ENCODE results near the gene C6orf62.
A peak's percentile ranks its signal among the peaks of the same experiment; 100 is the strongest.
"Not testable (repeated sequence)": the region's sequence is repeated elsewhere in the genome, so short reads cannot be mapped to it uniquely, and the experiment has no call there.

Gene C6orf62

DNA sequence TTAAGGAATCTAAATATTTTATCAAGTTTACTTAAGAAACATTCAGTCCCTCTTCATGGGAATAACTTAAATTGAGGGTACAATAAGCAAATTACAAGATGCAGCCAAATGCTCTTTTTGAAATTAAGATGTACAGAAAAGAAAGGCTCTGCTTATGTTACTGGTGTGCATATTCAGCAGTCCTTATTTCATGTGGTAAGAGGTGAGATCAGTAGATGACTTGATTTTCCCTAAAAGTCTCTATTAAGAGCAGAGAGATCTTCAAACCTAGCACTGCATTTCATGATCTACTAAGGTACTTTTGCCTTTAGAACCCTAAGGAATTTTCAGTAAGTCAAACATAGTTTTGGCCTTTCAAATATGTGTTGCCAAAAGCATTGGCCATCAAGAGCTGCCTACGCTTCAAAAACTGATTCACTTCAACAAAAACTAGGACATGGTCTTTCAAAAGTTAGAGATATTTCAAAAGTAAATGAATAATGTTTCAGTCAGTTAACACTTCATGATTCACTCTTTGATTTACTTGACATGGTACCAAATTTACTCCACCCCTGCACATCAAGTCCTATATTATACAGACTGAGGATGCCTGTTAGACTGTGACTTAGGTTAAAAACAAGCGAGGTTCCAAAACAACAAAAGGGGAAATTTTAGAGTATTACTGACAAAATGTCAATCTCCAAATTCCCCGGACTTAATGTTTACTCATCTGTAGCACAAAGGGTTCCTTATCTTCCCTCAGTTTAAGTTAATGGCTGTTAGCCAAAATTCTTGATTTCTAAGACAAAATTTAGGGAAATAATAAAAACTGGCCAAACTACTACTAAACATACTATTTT, 19.2 kb downstream of the C6orf62 start:
- DNase-seq (ENCODE audit: low read depth in 2 of 2) = no peak

DNA sequence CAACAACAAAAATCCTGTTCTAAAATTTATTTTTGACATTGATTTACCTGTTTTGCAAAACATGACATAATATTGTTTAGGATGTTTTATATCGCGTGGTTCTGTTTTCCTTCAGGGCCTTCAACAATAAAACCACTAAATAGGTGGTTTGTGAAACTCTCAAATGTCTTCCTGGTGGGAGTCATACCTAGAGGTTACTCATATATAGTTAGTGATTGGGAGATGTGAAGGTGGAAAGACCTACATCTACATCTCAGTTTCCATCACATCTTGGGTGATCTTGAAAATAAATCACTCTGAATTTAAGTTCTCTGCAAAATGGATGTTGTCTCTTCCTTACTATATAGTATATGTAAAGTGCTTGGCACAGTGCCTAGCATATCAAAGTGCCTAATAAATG, 22.9 kb downstream of the C6orf62 start:
- DNase-seq (ENCODE audit: low read depth in 2 of 2) = no peak

DNA sequence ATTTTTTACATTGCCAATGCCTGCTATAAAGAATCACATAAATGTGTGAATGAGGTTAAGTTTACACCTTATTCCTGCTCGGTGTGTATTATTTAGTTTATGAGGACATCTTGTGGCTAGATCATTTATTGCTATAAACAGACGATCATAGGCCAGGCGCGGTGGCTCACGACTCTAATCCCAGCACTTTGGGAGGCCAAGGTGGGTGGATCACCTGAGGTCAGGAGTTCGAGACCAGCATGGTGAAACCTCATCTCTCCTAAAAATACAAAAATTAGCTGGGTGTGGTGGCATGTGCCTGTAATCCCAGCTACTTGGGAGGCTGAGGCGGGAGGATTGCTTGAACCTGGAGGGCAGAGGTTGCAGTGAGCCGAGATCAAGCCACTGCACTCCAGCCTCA, 23.3 kb downstream of the C6orf62 start:
- DNase-seq (ENCODE audit: low read depth in 2 of 2) = peak in 1 of 2 experiments; percentile 21

DNA sequence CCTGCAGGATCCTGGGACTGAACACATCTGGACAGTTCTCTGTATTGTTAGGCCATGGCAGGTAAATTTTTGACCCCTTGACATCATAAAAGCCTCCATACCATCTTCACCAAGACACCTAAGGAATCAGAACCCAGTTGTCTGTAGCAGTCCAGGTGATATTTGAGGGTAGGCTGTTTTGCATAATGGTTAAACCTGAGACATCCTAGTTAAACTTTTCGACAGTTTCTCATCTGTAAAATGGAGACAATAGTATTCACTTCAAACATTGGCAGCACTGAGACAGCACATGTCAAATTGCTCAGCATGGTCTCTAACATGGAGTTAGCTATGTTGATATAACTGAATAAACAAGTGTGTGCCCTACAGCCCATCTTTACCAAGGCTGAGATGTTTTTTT, 24.8 kb downstream of the C6orf62 start:
- no peak for DNase-seq (ENCODE audit: low read depth in 2 of 2)

DNA sequence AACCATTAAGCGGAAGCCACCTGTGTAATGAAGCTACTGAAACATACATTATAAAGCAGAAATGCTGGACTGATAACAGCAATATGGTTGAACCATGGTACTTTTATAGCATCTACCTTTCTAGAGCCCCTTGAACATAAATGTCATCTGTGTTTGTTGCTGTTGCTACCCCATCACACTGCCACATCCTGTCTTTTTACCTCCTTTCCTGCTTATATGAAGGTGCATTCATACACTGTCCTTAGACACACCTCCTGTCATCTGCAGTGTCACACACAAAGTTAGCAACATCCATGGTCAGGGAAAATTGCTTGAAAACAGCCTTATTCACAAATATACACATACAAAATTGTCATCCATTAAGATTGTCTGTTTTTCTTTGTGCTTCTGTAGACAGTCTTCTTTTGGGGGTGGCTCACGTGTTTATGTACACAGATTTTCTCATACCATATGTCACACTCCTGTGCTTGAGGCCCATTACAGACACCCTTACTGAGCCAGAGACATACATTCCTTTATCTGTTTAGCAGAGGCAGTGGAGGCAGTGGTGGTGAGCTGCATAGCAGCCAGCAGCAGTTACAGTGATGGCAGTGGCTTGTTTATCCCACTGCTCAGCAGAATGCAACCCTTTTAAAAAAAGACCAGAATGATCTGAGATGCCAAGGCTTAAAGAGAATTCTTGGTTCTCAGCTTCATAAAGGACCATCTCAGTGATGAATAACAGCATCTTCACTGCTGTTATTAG, 25.9 kb downstream of the C6orf62 start:
- no peak for DNase-seq (ENCODE audit: low read depth in 2 of 2)

DNA sequence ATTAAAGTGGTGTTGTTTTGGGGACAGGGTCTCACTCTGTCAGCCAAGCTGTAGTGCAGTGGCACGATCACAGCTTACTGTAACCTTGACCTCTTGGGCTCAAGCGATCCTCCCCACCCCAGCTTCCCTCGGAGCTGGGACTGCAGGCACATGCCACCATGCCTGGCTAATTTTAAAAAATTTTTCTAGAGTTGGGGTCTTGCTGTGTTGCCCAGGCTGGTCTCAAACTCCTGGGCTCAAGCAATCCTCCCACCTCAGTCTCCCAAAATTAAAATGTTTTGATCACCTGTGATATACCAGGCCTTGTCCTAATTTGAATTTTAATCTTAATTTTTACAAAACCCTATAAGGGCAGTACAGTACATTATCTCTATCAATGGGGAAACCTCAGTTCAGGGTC, 26.5 kb downstream of the C6orf62 start:
- DNase-seq (ENCODE audit: low read depth in 2 of 2) = no peak

DNA sequence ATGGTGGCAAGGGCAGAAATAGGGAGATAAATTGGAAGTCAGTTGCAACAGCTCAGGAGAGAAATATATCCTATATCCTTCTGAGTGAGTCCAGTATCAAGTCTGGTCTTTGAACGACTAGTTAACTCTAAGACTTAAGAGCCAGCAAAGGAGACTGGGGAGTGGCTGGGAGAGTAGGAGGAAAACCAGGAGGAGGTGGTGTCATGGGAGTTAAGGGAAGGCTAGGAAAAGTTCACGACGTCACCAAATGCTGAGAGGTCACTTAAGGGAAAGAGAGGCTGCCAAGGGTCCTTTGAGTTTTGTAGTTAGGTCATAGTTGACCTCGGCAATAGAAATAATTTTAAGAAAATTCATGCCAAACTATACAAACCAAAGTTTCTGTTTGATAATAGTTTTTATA, 27.0 kb downstream of the C6orf62 start:
- no peak for DNase-seq (ENCODE audit: low read depth in 2 of 2)

DNA sequence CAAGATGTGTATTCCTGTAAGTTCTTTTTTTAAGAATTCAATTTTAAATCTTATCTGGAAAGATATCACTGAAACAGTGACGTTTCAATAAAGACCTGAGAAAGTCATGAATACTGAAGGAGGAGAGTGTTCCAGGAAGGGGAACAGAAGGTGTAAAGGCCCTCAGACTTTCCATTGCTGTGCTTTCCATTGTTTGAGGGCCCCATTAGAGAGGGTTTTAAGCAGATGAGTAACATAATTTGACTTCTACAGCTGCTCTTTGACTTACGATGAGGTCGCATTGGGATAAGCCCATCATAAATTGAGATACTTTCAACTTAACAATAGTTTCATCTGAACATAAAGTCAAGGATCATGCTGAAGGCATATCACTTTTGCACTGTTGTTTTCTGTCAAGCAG, 27.4 kb downstream of the C6orf62 start:
- DNase-seq (ENCODE audit: low read depth in 2 of 2) = no peak

DNA sequence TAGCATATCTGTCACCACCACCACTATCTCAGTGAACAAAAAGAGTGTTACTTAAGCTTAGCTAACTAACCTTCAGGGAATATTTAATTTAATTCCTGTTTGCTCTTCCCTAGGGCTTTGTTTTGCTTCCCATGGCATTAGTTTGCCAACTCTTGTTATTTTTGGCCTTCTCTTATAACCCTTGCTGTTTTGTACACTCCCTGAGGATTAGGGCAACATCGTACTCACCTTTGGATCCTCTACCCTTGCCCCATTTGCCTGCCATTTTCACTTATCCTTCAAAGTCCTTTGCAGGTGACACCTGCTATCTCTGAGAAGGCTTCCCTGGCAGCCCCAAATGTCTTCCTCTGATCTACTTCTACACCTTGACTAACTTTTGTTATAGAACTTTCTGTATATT, 28.4 kb downstream of the C6orf62 start:
- no peak for DNase-seq (ENCODE audit: low read depth in 2 of 2)

DNA sequence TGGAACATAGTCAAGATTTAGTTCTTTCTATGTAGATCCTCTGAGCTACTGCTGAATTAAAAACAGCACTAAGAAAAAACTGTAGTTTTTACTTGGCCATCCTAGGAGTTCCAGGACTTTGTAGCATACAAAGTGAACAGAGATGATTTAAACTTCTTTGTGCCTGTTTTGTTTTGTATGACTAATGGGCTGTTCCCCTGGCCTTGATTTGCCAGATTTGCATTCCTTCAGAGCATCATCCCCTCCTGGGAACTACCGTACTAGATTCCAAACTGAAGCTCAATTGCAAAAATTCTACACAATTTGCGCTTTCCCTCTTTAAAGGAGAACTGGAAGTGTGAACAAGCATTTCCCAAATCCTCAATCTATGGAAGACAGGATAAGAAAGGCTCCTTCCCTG, 29.0 kb downstream of the C6orf62 start:
- no peak for DNase-seq (ENCODE audit: low read depth in 2 of 2)

DNA sequence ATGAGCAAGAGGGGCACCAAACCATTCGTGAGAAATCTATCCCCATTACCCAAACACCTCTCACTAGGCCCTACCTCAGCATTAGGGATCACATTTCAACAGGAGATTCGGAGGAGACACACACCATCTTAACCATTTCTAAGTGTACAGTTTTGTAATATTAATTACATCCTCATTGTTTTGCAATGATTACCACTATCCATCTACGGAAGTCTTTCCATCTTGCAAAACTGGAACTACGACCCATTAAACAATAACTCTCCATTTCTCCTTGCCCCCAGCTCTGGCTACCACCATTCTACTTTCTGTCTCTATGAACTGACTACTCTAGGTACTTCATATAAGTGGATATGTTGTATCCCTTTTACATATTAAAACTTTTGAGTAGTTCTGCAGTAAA, 32.0 kb downstream of the C6orf62 start:
- no peak for DNase-seq (ENCODE audit: low read depth in 2 of 2)

DNA sequence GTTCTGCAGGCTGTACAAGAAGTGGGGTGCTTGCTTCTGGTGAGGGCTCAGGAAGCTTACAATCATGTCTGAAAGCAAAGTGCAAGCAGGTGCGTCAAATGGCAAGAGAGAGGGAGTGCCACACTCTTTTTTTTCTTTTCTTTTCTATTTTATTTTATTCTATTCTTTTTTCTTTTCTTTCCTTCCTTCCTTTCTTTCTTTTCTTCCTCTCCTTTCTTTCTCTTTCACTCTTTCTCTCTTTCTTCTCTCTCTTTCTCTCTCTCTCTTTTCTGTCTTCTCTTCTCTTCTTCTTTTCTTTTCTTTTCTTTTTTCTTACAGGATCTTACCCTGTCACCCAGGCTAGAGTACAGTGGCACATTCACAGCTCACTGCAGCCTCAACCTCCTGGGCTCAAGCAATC, 32.5 kb downstream of the C6orf62 start:
- no peak for DNase-seq (ENCODE audit: low read depth in 2 of 2)

DNA sequence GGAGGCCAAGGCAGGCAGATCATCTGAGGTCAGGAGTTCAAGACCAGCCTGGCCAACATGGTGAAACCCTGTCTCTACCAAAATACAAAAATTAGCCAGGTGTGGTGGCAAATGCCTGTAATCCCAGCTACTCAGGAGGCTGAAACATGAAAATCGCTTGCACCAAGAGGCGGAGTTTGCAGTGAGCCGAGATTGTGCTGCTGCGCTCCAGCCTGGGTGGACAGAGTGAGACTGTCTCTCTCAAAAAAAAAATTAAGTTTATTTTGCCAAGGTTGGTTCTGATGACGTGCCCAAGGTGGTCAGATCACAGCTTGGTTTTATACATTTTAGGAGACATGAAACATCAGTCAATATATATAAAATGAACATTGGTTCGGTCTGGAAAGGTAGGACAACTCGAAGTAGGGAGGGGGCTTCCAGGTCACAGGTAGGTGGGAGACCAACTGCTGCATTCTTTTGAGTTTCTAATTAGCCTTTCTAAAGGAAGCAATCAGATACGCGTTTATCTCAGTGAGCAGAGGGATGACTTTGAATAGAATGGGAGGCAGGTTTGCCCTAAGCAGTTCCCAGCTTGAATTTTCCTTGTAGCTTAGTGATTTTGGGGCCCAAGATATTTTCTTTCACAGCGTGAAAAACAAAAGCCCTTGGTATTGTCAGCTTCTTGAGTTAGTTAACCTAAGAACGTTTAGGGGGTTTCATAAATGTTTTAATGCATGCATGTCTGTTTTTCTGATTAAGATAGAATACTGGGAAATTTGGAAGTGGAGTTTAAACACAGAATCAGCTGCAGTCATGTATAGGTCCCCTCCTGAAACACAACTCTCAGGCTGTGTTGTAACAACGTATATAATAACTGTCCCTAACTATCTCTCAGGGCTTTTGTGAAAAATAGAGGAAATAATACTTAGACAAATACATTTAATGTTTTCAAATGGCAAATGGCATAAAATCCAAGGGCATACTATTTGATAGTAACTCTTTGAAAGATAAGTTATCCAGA, 35.4 kb downstream of the C6orf62 start:
- DNase-seq (ENCODE audit: low read depth in 2 of 2) = no peak

DNA sequence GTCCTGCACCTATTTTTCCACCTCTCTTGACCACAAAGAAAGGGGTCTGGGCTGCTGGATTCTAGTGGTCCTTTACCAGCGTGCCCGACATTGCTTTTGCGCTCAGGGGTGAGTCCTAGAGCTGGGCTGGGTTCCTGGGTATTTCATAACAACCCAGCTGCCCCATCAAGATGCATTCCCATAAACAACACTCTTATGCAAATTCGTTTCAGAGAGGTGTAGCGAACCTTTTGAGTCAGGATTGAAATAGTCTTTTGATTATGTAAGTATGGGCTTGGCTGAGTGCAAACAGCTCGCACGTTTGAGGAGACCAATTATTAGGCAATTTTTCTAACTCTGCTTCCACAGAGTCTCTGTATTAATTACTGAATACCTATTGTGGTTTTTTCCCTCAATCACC, 38.4 kb downstream of the C6orf62 start:
- no peak for DNase-seq (ENCODE audit: low read depth in 2 of 2)

DNA sequence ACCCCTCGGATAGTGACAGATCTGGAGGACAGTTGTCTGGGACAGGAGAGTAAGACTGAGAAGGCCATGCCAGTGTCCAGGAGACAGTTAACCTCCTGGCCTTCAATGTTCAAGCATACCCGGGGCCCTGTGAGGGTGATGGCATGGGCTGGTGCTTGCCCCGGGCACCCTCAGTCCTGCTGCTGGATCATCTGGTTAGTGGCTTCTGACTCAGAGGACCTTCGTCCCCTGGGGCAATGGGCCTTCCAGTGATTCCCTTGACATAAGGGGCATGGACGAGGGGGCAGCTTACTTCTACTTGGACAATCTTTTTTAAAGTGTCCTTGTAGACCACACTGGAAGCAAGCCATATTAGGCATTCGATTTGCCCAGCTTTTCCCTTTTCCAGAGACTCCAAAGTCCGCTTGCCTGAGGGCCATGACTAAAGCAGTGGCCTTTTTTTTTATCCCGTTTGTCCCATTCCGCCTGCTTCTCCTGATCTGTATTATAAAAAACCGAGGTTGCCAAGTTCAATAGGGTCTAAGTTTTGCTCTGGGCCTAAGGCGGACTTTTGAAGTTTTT, 40.1 kb downstream of the C6orf62 start:
- DNase-seq (ENCODE audit: low read depth in 2 of 2) = not testable (repeated sequence)

DNA sequence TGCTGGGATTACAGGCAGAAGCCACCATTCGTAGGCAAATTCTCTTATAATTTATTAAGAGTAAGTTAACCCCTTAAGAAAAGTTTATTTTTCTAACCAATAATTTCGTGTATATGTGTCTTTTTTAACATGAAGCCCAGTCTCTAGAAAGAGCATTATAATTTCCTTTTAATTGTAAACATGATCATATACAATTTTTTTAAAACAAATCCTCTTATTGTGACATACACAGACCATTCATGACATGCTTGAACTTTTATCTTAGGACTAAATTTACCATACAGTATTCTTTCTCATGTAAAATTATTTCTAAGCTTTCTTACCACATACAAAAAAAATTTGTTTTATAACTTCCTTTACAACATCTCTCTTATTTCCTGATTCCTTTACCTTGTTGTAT, 45.3 kb downstream of the C6orf62 start:
- DNase-seq (ENCODE audit: low read depth in 2 of 2) = no peak

DNA sequence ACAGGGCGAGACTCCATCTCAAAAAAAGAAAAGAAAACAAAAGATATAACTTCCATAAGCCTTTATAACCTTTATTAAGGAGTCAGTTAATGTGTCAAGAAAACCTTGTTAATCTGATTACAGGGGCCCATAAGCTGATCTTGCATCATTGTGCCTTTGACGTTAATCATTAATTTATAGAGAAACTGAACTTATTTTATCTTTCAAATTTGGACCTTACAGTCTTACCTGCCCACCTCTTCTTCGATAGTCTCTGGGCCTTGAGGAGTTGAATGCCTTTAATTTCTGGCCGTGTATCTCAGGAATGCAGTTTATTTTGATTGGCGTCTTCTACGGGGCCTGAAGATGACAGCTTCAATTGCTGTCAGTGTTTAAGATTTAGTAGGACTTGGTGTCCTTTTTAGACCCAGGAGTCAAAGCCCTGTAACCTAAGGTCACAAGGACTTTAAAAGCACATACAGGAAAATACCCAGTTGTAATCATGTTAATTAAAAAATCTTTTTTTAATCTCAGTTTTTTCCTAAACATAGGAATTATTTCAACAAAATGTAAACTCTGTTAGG, 46.3 kb downstream of the C6orf62 start:
- no peak for DNase-seq (ENCODE audit: low read depth in 2 of 2)

DNA sequence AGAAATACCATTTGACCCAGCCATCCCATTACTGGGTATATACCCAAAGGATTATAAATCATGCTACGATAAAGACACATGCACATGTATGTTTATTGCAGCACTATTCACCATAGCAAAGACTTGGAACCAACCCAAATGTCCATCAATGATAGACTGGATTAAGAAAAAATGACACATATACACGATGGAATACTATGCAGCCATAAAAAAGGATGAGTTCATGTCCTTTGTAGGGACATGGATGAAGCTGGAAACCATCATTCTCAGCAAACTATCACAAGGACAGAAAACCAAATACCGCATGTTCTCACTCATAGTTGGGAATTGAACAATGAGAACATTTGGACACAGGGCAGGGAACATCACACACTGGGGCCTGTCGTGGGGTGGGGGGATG, 47.9 kb downstream of the C6orf62 start:
- DNase-seq (ENCODE audit: low read depth in 2 of 2) = not testable (repeated sequence)

DNA sequence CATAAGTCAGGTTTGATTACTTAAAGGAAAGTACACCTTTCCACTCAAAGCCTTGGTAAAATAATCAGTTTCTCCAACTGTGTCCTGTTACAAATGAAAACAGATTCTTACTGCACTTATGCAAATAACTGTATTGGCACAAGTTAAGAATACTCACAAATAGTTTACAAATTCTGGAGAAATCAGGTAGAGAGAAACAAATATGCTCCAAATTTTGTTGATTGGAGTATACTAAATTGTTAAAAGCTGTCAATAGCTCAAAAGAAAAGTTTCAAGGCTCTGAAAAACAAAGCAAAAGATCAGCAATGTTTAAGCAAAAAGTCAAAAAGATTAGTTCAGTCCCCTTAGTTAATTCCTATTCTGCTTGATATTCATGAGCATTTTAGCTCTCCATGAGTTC, 48.5 kb downstream of the C6orf62 start:
- DNase-seq (ENCODE audit: low read depth in 2 of 2) = not testable (repeated sequence)

DNA sequence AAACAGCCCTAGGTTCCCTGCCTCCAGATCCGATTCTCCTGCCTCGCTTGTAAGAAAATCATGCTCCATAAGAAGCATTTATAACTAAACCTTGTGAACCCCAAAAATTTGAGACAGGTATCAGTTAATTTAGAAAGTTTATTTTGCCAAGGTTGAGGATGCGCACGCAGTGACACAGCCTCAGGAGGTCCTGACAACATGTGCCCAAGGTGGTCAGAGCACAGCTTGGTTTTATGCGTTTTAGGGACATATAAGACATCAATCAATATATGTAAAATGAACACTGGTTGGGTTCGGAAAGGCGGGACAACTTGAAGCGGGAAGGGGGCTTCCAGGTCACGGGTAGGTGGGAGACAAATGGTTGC, 50.0 kb downstream of the C6orf62 start:
- DNase-seq (ENCODE audit: low read depth in 2 of 2) = no peak

All from stimulated activated CD4-positive, alpha-beta T cell treated with anti-CD3 and anti-CD28 coated beads, Interleukin-12 subunit alpha, Interleukin-12 subunit beta, amount 100 ng/mL, for 24 hours (primary cell).